T-helper 22 cell (primary cell): ENCODE results near the gene UPB1.
"Not testable (repeated sequence)": the region's sequence is repeated elsewhere in the genome, so short reads cannot be mapped to it uniquely, and the experiment has no call there.

Experiments used
- DNase-seq: peaks from one replicate; pipeline ENCODE4 v3.0.0-alpha.2; 2020; ENCODE audit warnings: low read depth

UPB1 gene

GRCh38 chr22:24504956-24505736, 10.0 kb downstream of the UPB1 start:
- DNase-seq: no peak

DNA sequence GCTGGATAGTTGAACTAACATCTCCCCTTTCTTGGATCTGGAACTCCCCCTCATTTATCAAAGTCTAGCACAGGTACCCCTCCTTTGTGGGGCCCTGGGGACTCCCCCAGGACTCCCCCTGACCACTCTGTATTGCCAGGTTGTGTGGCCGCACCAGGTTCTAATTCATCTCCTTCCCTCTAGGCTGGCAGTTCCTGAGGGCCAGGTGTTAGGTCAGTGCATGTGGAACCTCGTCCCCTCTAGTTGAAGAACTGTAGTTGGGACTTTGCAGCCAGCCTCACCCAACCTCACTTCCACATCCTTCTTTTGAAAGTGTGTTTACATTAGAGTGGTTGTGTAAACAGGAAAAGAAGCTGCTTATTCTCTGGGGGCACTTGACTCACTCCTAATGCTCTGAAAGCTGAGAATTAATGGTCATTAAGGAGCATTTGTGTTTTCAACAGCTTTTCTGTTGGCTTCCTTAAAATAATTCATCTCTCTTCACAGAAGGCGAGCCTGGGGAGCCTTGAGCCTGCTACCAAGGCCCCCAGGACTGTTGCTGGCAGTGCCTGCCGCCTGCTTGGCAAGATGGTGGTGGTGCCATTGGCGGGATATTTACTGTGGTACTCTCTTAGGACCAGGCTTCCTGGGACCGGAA, 11.8 kb downstream of the UPB1 start:
- DNase-seq: no peak

- no peak for DNase-seq
These were observed 12.6 kb downstream of the UPB1 start for GRCh38 chr22:24507716-24508115.

DNA sequence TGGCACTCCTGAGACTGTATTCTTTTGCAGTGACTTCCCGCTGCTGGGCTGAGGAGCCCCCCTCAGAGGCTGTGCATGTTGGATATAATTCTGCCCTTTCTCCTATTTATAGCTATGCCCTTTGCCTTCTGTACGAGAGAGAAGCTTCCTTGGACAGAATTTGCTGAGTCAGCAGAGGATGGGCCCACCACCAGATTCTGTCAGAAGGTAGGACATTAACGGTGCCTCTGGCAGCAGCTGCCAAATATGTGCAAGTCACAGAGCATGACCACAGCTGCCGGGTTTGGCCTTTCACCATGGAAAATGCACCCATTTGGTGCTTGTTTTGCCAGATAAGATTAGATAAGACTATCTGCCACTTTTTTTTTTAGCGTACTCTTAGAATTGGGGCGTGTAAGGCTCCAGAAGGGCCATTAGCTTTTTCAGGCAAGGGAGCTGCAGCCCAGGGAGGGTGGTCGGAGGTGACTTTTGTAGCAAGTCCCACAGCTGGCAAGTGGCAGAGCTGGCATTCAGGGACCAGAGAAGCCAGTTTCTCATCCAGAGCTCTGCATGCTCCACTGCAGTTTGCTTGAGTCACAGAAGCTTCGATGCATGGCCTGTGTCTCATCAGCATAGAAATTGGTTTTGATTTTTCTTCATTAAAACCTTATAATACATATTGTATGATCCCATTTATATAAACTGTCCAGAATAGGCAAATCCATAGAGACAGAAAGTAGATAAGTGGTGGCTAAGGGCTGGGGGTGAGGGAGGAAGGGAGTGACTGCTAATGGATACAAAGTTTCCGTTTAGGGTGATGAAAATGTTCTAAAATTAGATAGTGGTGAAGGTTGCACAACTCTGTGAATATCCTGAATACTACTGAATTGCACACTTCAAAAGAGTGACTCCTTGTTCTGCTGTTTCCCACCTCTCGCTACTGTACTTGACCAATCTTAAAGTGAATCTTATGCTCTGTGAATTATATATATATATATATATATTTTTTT, 15.8 kb downstream of the UPB1 start:
- no peak for DNase-seq

DNA sequence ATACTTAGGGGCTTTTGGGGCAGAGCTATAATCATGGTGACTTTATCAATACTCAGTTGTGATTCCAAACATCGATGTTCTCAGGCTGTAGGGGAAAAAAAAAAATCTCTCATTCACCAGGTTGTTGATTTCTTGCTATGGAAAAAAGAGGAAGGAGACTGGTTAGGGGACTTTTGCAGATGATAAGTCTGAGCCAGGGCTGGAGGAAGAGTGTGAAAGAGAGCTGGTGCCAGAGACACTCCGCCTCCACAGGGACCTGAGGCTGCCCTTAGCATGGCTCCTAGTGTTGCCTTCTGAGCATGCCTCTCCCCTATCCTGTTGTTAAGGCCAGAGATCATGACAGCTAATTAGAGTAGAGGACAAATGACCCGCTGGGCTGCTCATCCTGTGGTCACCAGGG, 16.9 kb downstream of the UPB1 start:
- DNase-seq: no peak

DNA sequence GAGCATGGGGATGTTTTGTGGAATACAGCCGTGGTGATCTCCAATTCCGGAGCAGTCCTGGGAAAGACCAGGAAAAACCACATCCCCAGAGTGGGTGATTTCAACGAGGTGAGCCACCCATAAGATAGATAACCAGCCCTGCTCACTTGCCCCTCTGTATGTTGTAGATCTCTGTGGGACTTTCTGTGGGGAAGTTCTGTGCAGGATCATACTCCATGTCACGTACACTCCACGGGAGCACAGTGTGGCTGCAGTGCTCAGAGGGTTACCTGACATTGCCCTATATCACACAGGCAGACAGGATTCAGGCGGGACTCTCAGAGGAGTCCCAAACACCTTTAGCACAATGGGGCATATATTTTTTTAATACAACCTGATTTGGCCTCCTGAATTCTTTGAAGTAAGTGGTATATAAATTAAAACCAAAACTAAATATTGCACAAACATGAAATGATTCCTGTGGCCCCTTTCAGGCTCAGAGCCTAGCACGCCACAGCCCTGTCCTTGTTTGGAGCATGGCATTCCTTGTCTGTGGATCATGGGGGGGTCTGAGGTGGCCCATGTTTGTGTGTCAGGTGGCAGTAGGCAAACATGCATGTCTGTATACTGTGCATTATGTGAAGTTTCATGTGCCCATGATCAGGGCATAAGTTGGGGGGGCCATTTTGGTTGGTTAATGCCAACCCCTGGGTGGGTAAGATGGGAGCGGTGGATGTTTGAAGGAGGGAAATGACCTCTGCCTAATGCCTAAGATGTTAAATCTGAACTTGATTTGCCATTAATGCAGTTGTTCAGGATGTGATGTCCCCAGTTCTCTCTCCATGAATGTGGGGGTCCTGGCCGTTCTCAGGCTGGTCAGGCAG, 18.5 kb downstream of the UPB1 start:
- no peak for DNase-seq

- DNase-seq: no peak
These were observed 19.3 kb downstream of the UPB1 start for GRCh38 chr22:24514241-24515026.

DNA sequence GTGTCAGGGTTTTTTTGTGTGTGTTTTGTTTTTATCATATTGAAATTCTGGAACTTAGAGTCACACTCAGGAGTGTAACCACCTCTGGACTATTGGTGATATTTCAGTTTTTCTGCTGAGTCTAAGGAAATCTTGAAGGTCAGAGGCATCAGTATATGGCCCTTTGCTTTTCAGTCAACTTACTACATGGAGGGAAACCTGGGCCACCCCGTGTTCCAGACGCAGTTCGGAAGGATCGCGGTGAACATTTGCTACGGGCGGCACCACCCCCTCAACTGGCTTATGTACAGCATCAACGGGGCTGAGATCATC, 19.9 kb downstream of the UPB1 start:
- DNase-seq: no peak

GRCh38 chr22:24516301-24516737, 21.2 kb downstream of the UPB1 start:
- DNase-seq: no peak

DNA sequence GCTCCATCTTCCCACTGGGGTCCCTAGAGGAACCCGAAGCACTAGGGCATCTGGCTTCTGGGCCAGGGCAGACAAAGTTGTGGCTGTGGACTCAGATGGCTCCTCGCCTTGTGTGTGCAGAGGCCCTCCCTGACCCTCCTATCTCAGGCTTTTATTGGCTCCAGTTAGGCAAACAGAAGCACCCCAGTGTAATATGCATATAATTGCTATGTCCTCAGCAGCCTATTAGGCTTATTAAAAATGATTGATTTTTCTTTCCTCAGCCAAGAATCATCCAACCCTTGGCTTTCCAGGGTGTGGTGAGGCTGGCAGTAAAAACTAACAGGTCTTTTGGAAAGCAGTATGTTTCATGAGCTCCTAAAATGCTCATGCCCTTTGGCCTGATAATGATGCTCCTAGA, 22.3 kb downstream of the UPB1 start:
- DNase-seq: no peak

DNA sequence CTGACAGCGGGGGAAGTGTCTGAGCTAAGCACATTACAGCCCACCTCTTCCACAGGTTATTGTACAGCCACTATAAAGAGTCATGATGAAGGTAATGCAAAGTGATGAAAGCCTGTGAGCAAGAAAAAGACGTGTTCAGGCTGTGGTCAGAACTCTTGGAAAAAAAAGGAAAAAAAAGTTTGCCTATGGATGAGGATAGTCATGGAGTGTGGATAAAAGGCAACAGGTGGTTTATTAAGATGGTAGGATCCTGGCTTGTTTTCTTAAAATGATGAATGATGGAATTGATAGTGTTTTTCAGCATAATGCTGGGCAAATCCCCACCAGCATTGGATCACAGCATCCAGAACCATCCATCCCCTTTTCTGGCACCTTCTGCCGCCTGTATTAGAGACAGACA, 23.1 kb downstream of the UPB1 start:
- DNase-seq: no peak

DNA sequence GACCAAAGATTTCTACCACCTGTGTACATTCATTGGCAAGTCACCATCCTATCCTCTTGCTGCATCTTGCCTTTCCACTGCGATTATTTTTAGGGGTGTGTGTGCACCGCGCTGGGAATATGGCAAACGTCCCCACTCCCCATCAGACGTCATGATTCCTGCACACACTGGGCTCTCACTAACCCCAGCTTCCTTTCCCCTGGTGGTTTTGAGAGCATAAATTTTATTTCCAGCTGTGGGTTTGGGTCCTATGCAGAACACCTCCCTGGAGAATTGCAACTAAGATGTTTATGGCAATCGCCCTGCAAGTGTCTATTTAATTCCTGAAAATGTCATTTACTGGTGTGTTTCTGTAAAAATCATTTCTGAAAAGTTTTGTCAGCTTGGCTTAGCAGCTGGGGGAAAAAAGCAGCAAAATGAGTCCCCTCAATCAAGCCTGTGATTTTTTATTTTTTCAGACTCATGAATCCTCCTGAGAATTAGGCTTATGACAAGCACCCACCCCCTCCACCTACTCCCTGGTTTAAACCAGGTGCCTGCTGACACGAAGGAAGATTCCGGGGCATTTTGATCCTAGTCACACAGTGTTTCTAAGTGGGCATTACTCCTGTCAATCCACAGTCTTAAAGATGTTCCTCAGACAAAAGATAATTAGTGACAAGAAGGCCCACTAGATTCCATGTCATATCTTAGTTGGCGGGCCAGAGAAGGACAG, 23.8 kb downstream of the UPB1 start:
- DNase-seq: no peak

DNA sequence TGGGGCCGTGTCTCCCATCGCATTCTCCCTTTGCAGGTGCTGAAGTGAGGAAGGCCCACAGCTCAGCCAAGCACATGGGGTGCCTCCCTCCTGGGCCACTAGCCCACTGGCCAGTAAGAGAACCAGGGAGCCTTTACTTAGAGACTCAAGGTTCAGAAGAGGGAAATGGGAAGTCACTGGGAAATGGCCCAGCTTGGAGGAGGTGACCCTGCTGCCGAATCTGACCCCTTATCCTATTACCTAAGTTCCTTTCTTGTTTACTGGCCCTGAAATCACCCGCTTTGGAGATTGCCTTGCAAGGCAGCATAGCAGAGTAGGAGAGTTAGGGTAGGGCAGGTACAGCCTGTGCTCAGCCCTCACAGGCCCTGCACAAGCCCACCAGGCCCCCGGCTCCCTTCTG, 24.4 kb downstream of the UPB1 start:
- no peak for DNase-seq

GRCh38 chr22:24521791-24522245, 26.7 kb downstream of the UPB1 start:
- no peak for DNase-seq

DNA sequence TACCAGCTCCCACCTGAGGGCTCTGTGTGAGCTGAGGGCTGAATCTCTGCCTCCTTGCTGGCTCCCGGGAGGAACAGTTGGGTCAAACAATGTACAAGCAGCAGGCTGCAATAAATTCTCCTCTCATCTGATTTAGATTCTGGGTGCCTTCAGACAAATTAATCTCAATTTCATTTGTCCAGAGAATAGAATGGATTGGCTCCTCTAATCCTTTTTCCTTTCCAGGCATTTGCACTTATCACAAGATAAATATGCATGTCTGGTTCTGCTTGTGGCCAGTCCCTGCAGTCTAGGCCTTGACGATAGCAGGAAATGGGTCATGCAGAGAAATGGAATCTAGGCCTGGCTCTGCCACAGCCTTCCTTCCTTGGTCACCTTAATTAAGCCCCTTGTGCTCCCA, 28.7 kb downstream of the UPB1 start:
- no peak for DNase-seq

GRCh38 chr22:24525416-24526037, 30.4 kb downstream of the UPB1 start:
- DNase-seq: peak; percentile 45

DNA sequence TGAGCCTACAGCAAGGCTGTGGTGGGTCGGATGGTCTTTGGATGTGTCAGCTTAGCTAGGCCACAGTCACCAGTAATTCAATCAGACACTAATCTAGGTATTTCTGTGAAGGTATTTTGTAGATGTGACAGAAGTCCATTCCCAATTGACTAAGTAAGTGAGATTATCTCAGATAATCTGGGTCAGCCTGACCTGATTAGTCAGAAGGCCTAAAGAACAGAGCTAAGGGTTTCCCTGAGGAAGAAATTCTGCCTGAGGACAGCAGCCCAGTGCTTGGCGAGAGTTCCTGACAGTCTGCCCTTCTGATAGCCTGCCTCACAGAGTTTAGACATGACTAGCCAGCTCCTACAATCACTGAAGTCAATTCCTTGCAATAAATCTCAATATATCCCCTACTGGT, 31.1 kb downstream of the UPB1 start:
- DNase-seq: no peak

- no peak for DNase-seq
These were observed 34.8 kb downstream of the UPB1 start for GRCh38 chr22:24529898-24530297.

GRCh38 chr22:24530968-24531367, 35.8 kb downstream of the UPB1 start:
- DNase-seq: not testable (repeated sequence)

DNA sequence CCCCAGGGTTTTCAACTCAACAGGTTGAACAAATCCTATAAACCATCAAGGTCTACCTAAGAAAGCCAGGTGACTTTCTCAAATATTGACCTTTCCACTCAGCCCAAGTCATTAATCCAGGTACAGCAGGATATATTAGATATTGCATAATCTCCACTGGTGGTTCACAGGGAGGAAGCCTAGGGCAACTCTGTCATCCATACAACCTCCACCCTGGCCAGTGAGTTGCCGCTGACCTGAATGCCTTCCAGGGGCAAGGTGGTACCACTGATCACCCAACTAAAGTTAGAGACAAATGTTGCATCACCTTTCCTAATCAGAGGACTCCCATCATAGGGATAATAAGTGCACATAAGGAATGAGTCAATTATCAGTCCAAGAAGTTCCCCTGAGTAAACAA, 36.9 kb downstream of the UPB1 start:
- DNase-seq: no peak
